ENCODE results near the gene ACVR1B.

GRCh38 chr12:52007158-52007921 lies 55.8 kb downstream of the ACVR1B start:
- no peak for TF ChIP-seq EP300 (IDR thresholded peaks at IDR 0.05)
- no peak for TF ChIP-seq CTCF (IDR thresholded peaks at IDR 0.05)
- TF ChIP-seq POLR2A (IDR thresholded peaks at IDR 0.05): no peak
- peak in 3 of 4 donors; percentile 13 to 66 (median 48) for TF ChIP-seq POLR2AphosphoS5 (IDR thresholded peaks at IDR 0.05)
